Stimulated activated CD4-positive, alpha-beta T cell treated with anti-CD3 and anti-CD28 coated beads, Interleukin-2, amount 100 ng/mL, for 4 hours (primary cell): ENCODE measurements around the gene THRB.

ENCODE experiments used
- DNase-seq: peaks from one replicate; pipeline ENCODE4 v3.0.0-alpha.2; 2020; ENCODE audit warnings: low read depth

Gene THRB

DNA sequence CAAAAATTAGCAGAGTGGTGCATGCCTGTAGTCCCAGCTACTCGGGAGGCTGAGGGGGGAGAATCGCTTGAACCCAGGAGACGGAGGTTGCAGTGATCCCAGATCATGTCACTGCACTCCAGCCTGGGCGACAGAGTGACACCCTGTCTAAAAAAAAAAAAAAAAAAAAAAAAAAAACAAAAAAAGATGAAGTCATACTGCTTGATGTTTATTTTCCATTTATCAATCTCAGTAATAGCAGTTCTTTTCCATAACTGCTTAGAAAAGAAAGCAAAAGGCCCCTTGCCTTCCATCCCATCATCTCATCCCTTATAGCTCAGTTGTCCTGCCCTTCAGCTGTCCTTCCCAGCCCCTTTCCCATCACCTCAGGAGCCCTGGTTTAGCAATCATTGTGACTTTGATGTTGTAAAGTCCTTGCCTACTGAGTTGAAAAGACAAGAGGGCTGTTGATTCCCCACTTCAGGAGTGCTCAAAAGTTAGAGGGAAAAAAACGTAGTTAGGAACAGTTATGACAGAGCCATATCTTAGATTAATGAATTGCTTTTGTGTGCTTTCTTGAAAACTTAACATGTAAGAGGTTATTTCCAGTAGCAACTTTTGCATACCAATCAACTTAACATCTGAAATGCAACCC is 18.0 kb upstream of the THRB start:
- no peak for DNase-seq

DNA sequence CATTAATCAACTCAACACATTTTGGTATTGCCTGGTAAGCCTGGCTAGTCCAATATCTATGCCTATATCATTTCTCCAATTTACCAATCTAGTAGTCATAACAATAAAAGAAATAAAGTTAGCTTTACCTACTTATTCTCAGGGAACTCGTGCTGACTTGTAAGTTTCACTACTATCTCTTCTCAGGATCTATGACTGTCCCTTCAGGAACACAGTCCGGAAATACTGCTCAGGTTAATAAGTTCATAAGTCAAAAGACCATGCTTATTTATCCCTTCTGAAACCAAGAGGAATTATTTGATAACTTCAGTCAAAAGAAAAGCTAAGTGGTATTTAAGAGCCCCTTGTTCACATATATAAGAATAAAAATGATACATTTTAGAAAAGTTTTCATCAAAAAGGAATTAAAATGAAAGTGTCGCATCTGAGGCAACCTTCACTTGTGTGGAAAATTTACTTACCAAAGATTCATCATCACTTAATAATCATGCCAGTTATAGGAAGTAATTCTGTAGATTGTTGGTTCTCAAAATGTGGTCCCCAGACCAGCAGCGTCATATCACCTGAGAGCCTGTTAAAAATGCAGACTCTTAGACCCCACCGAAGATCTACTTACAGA is 15.5 kb upstream of the THRB start:
- no peak for DNase-seq

DNA sequence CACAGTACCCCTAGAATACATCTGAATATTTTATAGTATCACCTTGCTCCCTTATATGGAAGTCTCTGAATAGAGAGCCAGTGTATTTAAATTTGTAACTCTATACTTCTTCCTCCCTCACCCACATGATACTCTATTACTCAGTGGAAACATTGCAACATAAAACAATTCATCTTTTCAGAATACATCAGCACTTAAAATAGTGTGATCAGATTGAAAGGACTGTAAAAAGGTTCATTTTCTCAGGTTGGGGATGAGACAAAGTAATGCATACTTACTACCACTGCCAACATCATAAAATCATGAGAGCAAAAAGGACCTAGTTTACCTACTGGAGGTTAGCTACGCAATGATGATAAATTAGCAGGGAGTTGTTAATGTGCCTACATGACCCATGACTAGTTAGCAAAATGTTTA is 13.8 kb upstream of the THRB start:
- DNase-seq, result no peak

- DNase-seq, result no peak
These were observed 13.2 kb upstream of the THRB start for GRCh38 chr3:24507776-24508422.

GRCh38 chr3:24506966-24507775 is 12.5 kb upstream of the THRB start:
- DNase-seq, result no peak

DNA sequence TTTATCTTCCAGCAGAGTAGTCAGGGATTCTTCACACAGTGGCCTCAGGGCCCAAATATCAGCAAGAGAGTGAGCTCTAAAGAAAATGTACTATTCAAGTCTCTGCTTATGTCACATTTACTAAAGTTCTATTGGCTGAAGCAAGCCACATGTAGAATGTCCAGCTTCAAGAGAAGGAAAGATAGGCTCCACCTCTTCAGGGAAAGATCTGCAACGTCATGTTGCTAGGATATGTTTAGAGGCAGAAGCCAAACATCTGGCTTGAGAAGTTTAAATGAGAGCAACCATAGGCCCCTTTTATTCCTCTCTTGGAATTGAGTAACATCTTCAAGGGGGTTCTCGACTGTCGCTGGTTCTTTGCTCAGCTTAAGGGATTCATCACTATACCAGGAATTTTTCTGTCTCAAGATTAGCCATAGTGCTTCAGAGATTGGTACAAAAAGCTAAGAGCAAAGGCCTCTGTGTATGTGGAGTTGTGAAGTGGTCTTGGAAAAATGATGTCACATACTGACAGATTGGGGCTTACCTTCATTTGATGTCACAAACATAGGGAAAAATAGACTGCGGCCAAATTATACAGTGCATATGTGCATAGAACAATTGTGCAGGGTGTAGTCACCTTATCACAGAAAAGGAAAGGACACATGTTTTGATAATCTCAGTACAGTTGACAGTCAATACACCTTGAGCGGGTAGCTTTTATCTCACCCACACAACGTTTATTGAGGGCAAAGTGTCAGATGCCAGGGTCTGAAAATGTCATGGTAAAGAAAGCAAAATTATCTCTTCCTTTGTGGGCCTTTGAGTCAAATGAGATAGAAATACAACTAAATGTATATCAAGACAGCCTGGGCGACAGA is 11.3 kb upstream of the THRB start:
- DNase-seq, result no peak

GRCh38 chr3:24504772-24505171 is 10.1 kb upstream of the THRB start:
- no peak for DNase-seq

DNA sequence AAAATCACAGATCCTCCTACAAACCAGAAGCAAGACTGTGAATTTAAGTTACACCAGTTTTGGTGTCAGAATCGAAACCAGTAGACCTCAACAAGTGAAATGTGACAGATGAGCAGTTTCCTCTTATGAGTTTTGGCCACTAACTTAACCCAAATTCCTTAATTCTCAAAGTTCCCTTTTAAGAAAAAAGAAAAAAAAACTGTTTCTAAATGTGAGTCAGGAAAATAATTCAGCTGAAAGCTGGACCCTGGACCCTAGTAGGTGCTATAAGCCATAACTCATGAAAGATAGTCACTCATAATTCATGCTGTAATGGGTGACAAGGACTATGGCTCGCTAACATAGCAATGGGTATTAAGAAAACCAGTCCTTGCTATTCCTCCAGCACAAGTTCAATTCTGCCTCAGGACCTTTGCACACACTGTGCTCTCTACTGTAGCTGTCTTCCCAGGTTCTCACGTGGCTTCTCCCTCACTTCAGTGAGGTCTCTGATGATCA is 9.0 kb upstream of the THRB start:
- no peak for DNase-seq

GRCh38 chr3:24502690-24503089 is 8.0 kb upstream of the THRB start:
- DNase-seq, result no peak

GRCh38 chr3:24500806-24501205 is 6.2 kb upstream of the THRB start:
- no peak for DNase-seq

- no peak for DNase-seq
These were observed 5.3 kb upstream of the THRB start for GRCh38 chr3:24499991-24500390.

DNA sequence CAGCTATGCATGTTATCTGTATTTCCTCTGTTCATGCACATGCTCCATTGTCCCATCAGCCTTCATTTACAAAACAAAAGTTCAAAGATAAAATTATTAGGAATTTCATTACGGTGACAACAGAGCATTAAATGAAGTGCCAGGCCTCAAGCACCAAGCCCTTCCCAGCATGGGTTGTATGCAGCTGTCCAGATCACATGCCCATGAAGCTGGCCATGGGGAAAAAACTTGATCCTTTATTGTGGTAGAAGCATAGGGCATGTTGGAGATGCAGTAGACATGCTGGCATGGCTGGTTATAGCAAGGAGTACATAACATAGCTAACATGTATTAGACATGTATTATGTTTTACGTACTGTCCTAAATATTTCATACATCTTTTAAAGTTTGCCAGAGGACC is 4.1 kb upstream of the THRB start:
- DNase-seq, result no peak

GRCh38 chr3:24498391-24498790 is 3.7 kb upstream of the THRB start:
- no peak for DNase-seq

- no peak for DNase-seq
These were observed 3.3 kb upstream of the THRB start for GRCh38 chr3:24497942-24498341.

DNA sequence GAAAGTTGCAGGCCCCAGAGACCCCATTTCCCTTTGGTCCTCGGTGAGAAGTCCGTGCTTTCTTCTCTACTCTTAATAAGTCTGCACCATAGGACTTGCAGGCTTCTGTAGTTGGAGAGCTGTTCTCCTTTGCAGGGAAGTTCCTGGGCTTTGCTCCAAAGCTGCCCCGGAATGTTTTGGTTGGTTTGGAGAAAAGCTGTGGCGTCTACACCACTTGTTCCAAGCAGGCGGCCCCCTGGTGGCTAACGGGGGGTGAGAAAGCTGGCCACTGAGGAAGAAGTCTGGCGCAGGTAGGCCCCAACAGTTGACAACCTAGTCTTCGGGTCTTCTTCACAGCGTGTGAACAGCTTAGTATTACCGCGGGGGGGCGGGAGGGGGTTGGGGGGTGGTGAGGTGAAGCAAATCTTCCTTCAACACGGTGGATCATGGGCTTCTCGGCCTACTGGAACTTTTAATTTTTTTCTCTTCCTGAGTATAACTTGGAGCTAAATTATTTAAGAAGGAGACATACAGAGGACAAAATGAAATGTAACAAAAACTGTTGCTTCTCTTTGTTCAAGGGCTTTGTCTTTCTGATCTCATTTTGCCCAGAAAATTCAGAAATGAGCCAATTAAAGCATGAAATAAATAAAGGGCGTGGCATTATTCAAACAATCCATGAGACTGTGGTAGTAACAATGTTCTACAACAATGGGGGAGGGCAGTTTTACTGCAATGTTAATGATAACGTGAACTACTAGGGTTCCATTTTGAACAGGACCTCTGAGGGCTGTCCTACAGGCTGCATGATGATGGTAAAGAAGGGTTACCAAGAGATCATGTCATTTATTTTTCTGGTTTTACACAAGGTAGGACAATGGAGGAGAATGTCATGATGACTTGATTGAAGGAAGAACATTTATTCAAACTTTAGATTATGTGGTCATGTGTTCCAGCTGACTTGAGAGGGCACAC is 2.2 kb upstream of the THRB start:
- DNase-seq, result no peak

- DNase-seq, result no peak
These were observed 810 bp upstream of the THRB start for GRCh38 chr3:24495326-24495994.

GRCh38 chr3:24493746-24494617 is 668 bp downstream of the THRB start:
- DNase-seq, result no peak

DNA sequence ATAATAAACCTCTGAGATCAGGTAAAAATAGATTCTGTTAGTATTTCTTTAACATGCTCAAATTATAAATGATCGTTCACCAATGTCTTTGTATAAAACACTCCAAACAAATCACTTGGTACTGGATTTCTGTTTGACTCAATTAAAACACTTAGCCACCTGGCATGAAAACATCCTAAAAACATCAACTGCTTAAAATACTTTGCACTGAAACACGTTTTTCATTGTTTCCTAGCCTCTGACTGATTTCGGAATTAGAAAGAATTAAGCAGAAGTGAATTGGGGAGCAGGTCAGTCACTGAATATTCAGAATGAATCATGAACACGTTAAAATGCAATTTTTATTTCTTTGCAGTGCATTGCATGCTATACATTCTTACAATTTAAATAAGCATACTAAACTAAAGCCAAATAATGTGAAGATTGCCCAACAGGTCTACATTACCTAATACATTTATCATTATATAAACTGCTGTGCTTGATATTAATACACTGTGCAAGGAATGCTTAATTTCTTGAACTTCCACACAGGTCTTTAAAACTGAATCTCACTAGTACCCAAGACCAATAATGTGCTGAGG is 1.6 kb downstream of the THRB start:
- DNase-seq, result no peak

- no peak for DNase-seq
These were observed 4.5 kb downstream of the THRB start for GRCh38 chr3:24490151-24490550.
